Measurements from ENCODE around the gene JPH2. TPM values are rescaled to one million over a fixed set of nuclear protein-coding genes. Genes with fewer than 3 reads are reported as not detected.
"Not testable (repeated sequence)": the region's sequence is repeated elsewhere in the genome, so short reads cannot be mapped to it uniquely, and the experiment has no call there.

Gene JPH2
- total and polyA plus RNA-seq, 2 donors, result 0.14 to 2.0 TPM

GRCh38 chr20:44195605-44196004 lies 8.6 kb upstream of the JPH2 start:
- DNase-seq (ENCODE audit: low read depth in 6 of 9, low spot score in 9 of 9), result no peak
- Histone ChIP-seq H3K27ac (ENCODE audit: low read depth in 1 of 2, low read length in 1 of 2) (no peak overlapping the region), H3K9me3 (ENCODE audit: control insufficient read depth in 2 of 2, insufficient read depth in 1 of 2, low read length in 1 of 2) (no peaks in the 10 kb centered on the region), H3K4me3 (ENCODE audit: low read length in 2 of 2) (no peak overlapping the region), H3K36me3 (ENCODE audit: control insufficient read depth in 2 of 2, insufficient read depth in 2 of 2, low read length in 1 of 2) (peaks cover 31 to 35% of the 10 kb centered on the region in 2 donors), H3K27me3 (ENCODE audit: control insufficient read depth in 2 of 2, insufficient read depth in 1 of 2, low read length in 1 of 2) (peaks cover 0 to 2% of the 10 kb centered on the region in 2 donors), H3K4me1 (ENCODE audit: control insufficient read depth in 2 of 2, insufficient read depth in 2 of 2, low read length in 2 of 2) (no peaks in the 10 kb centered on the region)
- 97% methylated on average over 1 of the region's 1 CpG for WGBS

- DNase-seq (ENCODE audit: low read depth in 6 of 9, low spot score in 9 of 9), result no peak
- WGBS, result 89% methylated on average over 2 of the region's 2 CpGs
- Histone ChIP-seq H3K9me3 (ENCODE audit: control insufficient read depth in 2 of 2, insufficient read depth in 1 of 2, low read length in 1 of 2) (no peaks in the 10 kb centered on the region), H3K36me3 (ENCODE audit: control insufficient read depth in 2 of 2, insufficient read depth in 2 of 2, low read length in 1 of 2) (peaks cover 19% of the 10 kb centered on the region in 2 donors), H3K27ac (ENCODE audit: low read depth in 1 of 2, low read length in 1 of 2) (no peak overlapping the region), H3K27me3 (ENCODE audit: control insufficient read depth in 2 of 2, insufficient read depth in 1 of 2, low read length in 1 of 2) (peaks cover 6 to 13% of the 10 kb centered on the region in 2 donors), H3K4me1 (ENCODE audit: control insufficient read depth in 2 of 2, insufficient read depth in 2 of 2, low read length in 2 of 2) (no peaks in the 10 kb centered on the region), H3K4me3 (ENCODE audit: low read length in 2 of 2) (no peak overlapping the region)
Observed at GRCh38 chr20:44193801-44194200, 6.8 kb upstream of the JPH2 start.

- H3K4me1 ChIP-seq (ENCODE audit: control insufficient read depth in 2 of 2, insufficient read depth in 2 of 2, low read length in 2 of 2); H3K27ac ChIP-seq (ENCODE audit: low read depth in 1 of 2, low read length in 1 of 2); H3K9me3 ChIP-seq (ENCODE audit: control insufficient read depth in 2 of 2, insufficient read depth in 1 of 2, low read length in 1 of 2); H3K4me3 ChIP-seq (ENCODE audit: low read length in 2 of 2); DNase-seq (ENCODE audit: low read depth in 6 of 9, low spot score in 9 of 9); H3K36me3 ChIP-seq (ENCODE audit: control insufficient read depth in 2 of 2, insufficient read depth in 2 of 2, low read length in 1 of 2): not testable (repeated sequence)
- WGBS, result 95% methylated on average over 5 of the region's 5 CpGs
- peaks cover 19 to 34% of the 10 kb centered on the region in 2 donors for H3K27me3 ChIP-seq (ENCODE audit: control insufficient read depth in 2 of 2, insufficient read depth in 1 of 2, low read length in 1 of 2)
Observed at GRCh38 chr20:44191640-44192039, 4.7 kb upstream of the JPH2 start.

DNA sequence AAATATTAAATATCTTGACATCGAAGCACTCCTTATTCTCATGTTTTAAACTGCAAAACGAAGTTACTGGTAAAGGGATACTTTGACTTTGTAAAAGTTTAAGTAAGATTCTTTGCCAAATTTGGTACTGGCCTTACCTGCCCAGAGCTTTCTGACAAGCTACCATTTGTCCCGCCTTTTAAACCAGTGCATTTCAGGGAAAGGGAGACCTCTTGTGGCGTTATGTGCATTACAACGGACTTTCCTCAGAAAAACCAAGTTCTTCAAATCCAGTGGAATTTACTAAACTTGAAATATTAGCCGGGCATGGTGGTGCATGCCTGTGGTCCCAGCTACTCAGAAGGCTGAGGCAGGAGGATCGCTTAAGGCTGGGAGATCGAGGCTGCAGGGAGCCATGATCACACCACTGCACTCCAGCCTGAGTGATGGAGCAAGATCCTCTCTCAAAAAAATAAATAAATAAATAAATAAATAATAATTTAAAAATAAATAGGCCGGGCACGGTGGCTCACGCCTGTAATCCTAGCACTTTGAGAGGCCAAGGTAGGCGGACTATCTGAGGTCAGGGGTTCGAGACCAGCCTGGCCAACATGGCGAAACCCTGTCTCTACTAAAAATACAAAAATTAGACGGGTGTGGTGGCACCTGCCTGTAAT lies 3.3 kb upstream of the JPH2 start:
- H3K4me3 ChIP-seq (ENCODE audit: low read length in 2 of 2); H3K36me3 ChIP-seq (ENCODE audit: control insufficient read depth in 2 of 2, insufficient read depth in 2 of 2, low read length in 1 of 2); H3K9me3 ChIP-seq (ENCODE audit: control insufficient read depth in 2 of 2, insufficient read depth in 1 of 2, low read length in 1 of 2); H3K27ac ChIP-seq (ENCODE audit: low read depth in 1 of 2, low read length in 1 of 2); H3K4me1 ChIP-seq (ENCODE audit: control insufficient read depth in 2 of 2, insufficient read depth in 2 of 2, low read length in 2 of 2): not testable (repeated sequence)
- DNase-seq (ENCODE audit: low read depth in 6 of 9, low spot score in 9 of 9), result peak in 7 of 9 donors; percentile 27 to 70 (median 49)
- H3K27me3 ChIP-seq (ENCODE audit: control insufficient read depth in 2 of 2, insufficient read depth in 1 of 2, low read length in 1 of 2), result peaks cover 23 to 47% of the 10 kb centered on the region in 2 donors
- WGBS, result 37% methylated on average over 15 of the region's 15 CpGs

DNA sequence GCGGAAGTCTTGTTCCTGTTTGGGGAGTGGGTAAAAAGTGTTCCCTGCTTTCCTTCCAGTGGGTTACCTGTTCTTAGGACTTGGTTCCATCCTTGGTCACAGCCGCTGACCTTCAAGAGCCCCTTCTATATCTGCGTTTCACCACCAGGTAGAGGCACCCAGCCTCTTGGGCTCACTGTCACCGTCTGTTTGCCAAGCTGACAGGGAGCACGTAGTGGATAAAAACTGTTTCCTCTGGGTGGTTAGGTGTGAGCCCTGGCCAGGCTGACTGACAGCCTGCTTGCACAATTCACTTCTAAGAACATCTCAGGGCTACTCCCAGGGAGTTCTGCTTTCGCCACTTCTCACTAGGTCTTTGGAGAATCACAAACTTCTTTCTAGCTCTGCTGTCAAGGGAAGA lies 1.8 kb upstream of the JPH2 start:
- Histone ChIP-seq H3K27ac (ENCODE audit: low read depth in 1 of 2, low read length in 1 of 2) (no peak overlapping the region), H3K36me3 (ENCODE audit: control insufficient read depth in 2 of 2, insufficient read depth in 2 of 2, low read length in 1 of 2) (no peaks in the 10 kb centered on the region)
- 73% methylated on average over 6 of the region's 6 CpGs for WGBS

DNA sequence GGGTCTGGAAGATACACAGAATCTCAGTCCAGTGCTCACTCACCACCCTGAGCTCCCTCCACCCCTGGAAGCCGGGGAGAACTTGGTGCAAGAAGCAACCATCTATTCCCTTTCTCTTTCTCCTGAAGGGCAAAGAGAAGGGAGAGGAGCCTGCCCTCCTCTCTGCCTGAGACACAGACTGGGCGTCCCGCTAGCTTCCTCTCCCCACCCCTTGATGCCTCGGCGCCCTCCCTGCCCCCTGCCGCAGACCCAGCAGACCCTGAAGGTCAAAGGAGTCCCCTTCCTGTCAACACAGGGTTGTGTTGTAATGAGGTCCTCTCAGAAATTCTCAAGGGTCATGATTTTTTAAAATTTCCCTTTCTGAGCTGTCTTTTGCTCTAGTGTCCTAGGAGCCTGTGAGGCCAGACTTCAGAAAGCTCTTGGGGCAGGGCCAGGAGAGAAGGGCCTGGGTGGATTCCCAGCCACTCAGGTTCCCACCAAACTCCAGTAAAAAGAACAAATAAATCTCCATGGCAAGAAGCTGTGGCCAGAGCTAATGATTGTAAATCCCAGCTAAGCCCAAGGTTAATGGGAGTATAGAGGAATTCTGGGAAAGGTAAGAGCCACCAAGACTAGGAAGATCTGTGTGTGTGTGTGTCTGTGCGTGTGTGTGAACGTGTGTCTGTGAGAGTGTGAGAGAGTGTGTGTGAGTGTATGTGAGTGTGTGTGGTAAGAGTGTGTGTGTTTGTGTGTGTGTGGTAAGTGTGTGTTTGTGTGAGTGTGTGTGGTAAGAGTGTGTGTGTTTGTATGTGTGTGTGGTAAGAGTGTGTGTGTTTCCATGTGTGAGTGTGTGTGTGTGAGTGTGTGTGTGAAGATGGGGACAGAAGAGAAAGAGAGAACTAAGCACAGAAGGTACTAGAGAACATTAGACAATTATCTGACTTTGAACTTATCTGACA lies 1.1 kb upstream of the JPH2 start:
- H3K4me3 ChIP-seq (ENCODE audit: low read length in 2 of 2), result no peak overlapping the region
- DNase-seq (ENCODE audit: low read depth in 6 of 9, low spot score in 9 of 9), result no peak
- 33% methylated on average over 8 of the region's 8 CpGs for WGBS

More for the DNA sequence above, 1.8 kb upstream of the JPH2 start:
- Histone ChIP-seq H3K4me3 (ENCODE audit: low read length in 2 of 2) (no peak overlapping the region), H3K4me1 (ENCODE audit: control insufficient read depth in 2 of 2, insufficient read depth in 2 of 2, low read length in 2 of 2) (peaks cover 0 to 2% of the 10 kb centered on the region in 2 donors), H3K27me3 (ENCODE audit: control insufficient read depth in 2 of 2, insufficient read depth in 1 of 2, low read length in 1 of 2) (peaks cover 26 to 56% of the 10 kb centered on the region in 2 donors), H3K9me3 (ENCODE audit: control insufficient read depth in 2 of 2, insufficient read depth in 1 of 2, low read length in 1 of 2) (no peaks in the 10 kb centered on the region)
- no peak for DNase-seq (ENCODE audit: low read depth in 6 of 9, low spot score in 9 of 9)

DNA sequence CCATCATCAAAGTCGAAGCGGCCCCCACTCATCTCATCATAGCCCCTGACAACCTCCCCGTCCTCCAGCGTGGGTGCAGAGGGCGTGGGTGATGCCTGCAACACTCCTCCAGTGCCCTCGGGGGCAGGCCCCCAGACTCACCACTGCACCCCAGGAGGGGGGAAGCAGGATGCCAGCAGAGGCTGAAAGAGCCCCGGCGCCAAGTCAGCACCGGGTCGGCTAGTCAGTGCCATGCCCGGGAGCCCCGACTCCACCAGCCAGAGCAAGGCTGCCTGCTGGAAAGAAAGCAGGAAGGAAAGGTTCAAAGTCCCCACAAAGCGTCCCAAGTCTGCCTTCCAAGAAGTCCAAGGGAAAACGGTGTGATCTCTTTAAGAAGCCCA lies 324 bp downstream of the JPH2 start:
- H3K27me3 ChIP-seq (ENCODE audit: control insufficient read depth in 2 of 2, insufficient read depth in 1 of 2, low read length in 1 of 2), result peaks cover 28 to 71% of the 10 kb centered on the region in 2 donors
- 25% methylated on average over 14 of the region's 14 CpGs for WGBS

More for the DNA sequence above, 1.1 kb upstream of the JPH2 start:
- H3K27ac ChIP-seq (ENCODE audit: low read depth in 1 of 2, low read length in 1 of 2), result no peak overlapping the region
- peaks cover 0 to 2% of the 10 kb centered on the region in 2 donors for H3K4me1 ChIP-seq (ENCODE audit: control insufficient read depth in 2 of 2, insufficient read depth in 2 of 2, low read length in 2 of 2)
- H3K36me3 ChIP-seq (ENCODE audit: control insufficient read depth in 2 of 2, insufficient read depth in 2 of 2, low read length in 1 of 2), result no peaks in the 10 kb centered on the region
- H3K27me3 ChIP-seq (ENCODE audit: control insufficient read depth in 2 of 2, insufficient read depth in 1 of 2, low read length in 1 of 2), result peaks cover 28 to 62% of the 10 kb centered on the region in 2 donors
- no peaks in the 10 kb centered on the region for H3K9me3 ChIP-seq (ENCODE audit: control insufficient read depth in 2 of 2, insufficient read depth in 1 of 2, low read length in 1 of 2)

DNA sequence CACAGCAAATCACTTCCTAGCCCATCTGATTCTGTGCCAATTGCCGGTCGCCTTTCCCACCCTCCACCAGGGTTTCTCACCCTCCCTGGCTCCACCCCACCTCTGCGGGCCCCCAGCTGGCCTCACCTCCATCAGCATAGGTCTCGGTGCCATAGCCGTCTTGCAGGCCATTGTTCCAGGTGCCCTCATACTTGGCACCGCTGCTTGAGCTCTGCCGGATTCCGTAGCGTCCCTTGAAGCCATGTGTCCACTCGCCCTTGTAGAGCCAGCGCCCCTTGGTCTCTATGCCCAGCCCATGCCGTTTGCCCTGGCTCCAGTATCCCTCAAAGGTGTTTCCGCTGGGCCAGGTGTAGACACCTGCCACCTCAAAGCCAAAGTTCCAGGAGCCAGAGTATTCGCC lies 787 bp downstream of the JPH2 start:
- Histone ChIP-seq H3K27ac (ENCODE audit: low read depth in 1 of 2, low read length in 1 of 2) (no peak overlapping the region), H3K4me3 (ENCODE audit: low read length in 2 of 2) (no peak overlapping the region), H3K9me3 (ENCODE audit: control insufficient read depth in 2 of 2, insufficient read depth in 1 of 2, low read length in 1 of 2) (no peaks in the 10 kb centered on the region), H3K4me1 (ENCODE audit: control insufficient read depth in 2 of 2, insufficient read depth in 2 of 2, low read length in 2 of 2) (peaks cover 0 to 2% of the 10 kb centered on the region in 2 donors), H3K36me3 (ENCODE audit: control insufficient read depth in 2 of 2, insufficient read depth in 2 of 2, low read length in 1 of 2) (no peaks in the 10 kb centered on the region), H3K27me3 (ENCODE audit: control insufficient read depth in 2 of 2, insufficient read depth in 1 of 2, low read length in 1 of 2) (peaks cover 28 to 74% of the 10 kb centered on the region in 2 donors)
- 94% methylated on average over 14 of the region's 14 CpGs for WGBS
- DNase-seq (ENCODE audit: low read depth in 6 of 9, low spot score in 9 of 9), result no peak

More for the DNA sequence above, 324 bp downstream of the JPH2 start:
- Histone ChIP-seq H3K36me3 (ENCODE audit: control insufficient read depth in 2 of 2, insufficient read depth in 2 of 2, low read length in 1 of 2) (no peaks in the 10 kb centered on the region), H3K27ac (ENCODE audit: low read depth in 1 of 2, low read length in 1 of 2) (no peak overlapping the region), H3K4me1 (ENCODE audit: control insufficient read depth in 2 of 2, insufficient read depth in 2 of 2, low read length in 2 of 2) (peaks cover 0 to 2% of the 10 kb centered on the region in 2 donors), H3K4me3 (ENCODE audit: low read length in 2 of 2) (peak overlapping the region in 1 of 2 donors; percentile 12), H3K9me3 (ENCODE audit: control insufficient read depth in 2 of 2, insufficient read depth in 1 of 2, low read length in 1 of 2) (no peaks in the 10 kb centered on the region)
- no peak for DNase-seq (ENCODE audit: low read depth in 6 of 9, low spot score in 9 of 9)

DNA sequence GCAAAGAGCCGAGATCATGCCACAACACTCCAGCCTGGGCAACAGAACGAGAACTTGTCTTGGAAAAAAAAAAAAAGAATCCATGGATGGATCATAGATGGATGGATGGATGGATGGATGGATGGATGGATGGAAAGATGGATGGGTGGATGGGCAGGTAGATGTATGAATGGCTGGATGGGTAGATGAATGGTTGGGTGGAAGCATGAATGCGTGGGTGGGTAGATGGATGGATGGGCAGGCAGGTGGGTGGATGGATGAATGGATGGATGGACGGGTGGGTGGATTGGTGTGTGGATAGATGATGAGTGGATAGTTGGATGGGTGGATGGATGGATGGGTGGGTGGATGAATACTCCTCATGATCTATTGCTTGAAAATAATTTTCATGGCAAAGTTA lies 1.4 kb downstream of the JPH2 start:
- no peak overlapping the region for H3K4me3 ChIP-seq (ENCODE audit: low read length in 2 of 2)
- H3K9me3 ChIP-seq (ENCODE audit: control insufficient read depth in 2 of 2, insufficient read depth in 1 of 2, low read length in 1 of 2), result no peaks in the 10 kb centered on the region
- H3K27ac ChIP-seq (ENCODE audit: low read depth in 1 of 2, low read length in 1 of 2), result no peak overlapping the region
- no peak for DNase-seq (ENCODE audit: low read depth in 6 of 9, low spot score in 9 of 9)
- no peaks in the 10 kb centered on the region for H3K36me3 ChIP-seq (ENCODE audit: control insufficient read depth in 2 of 2, insufficient read depth in 2 of 2, low read length in 1 of 2)
- WGBS, result 97% methylated on average over 4 of the region's 4 CpGs
- peaks cover 0 to 2% of the 10 kb centered on the region in 2 donors for H3K4me1 ChIP-seq (ENCODE audit: control insufficient read depth in 2 of 2, insufficient read depth in 2 of 2, low read length in 2 of 2)
- H3K27me3 ChIP-seq (ENCODE audit: control insufficient read depth in 2 of 2, insufficient read depth in 1 of 2, low read length in 1 of 2), result peaks cover 28 to 78% of the 10 kb centered on the region in 2 donors
